H1 (cell line): ENCODE measurements around the gene PCDHA1. TPM values are rescaled to one million over a fixed set of nuclear protein-coding genes. Genes with fewer than 3 reads are reported as not detected.
A peak's percentile ranks its signal among the peaks of the same experiment; 100 is the strongest.

Source experiments
- HDAC2 ChIP-seq, 2 experiments: fragments of 300-600 bp in 1 of 2; sonication (generic) in 1 of 2; IDR thresholded peaks; 2 replicates each; pipeline ENCODE4 v1.6.1; 2011 to 2012; ENCODE audit warnings: low read depth in 2 of 2, low read length in 2 of 2, mild to moderate bottlenecking in 2 of 2, moderate library complexity in 2 of 2, borderline replicate concordance in 1 of 2, inconsistent platforms in 1 of 2
- MAX ChIP-seq: IDR thresholded peaks from 2 replicates; pipeline ENCODE4 v1.6.1; 2012; ENCODE audit warnings: inconsistent platforms
- NANOG ChIP-seq: IDR thresholded peaks from 2 replicates; pipeline ENCODE4 v1.6.1; 2011; ENCODE audit warnings: low read length, low read depth, mild to moderate bottlenecking, inconsistent platforms; ENCODE audit not compliant: insufficient read depth, poor library complexity, severe bottlenecking
- RXRA ChIP-seq: IDR thresholded peaks from 2 replicates; pipeline ENCODE4 v1.6.1; 2011; ENCODE audit warnings: low read depth, mild to moderate bottlenecking, low read length, moderate library complexity; ENCODE audit not compliant: insufficient read depth
- polyA plus RNA-seq, 7 experiments: library from polyadenylated mRNA; depleted of rRNA in 3 of 7; stranded (reverse) in 5 of 7; unstranded in 2 of 7; fragments of >200 nt in 5 of 7; fragments of 200-250 nt in 2 of 7; gene quantifications; 1 replicate in 5 of 7; 2 replicates in 1 of 7; 4 replicates in 1 of 7; pipeline versions ENCODE4 v1.2.1 to v1.2.3, GENCODE V29; 2011 to 2013; ENCODE audit warnings: missing spikeins in 2 of 7, mixed read lengths in 2 of 7
- total RNA-seq: library from RNA; stranded (reverse); fragmentation: NEBNext Ultra II Directional; extraction: Animal tissue kit (Norgen Biotek cat#: 25700); gene quantifications from 2 replicates; pipeline ENCODE4 v1.2.1, GENCODE V29; 2021

The PCDHA1 gene
- total and polyA plus RNA-seq, 2 of the 8 experiments (the other 6 are each of a cell fraction or from before 2014, with no cell fraction given) = 0.23 to 0.50 TPM

DNA sequence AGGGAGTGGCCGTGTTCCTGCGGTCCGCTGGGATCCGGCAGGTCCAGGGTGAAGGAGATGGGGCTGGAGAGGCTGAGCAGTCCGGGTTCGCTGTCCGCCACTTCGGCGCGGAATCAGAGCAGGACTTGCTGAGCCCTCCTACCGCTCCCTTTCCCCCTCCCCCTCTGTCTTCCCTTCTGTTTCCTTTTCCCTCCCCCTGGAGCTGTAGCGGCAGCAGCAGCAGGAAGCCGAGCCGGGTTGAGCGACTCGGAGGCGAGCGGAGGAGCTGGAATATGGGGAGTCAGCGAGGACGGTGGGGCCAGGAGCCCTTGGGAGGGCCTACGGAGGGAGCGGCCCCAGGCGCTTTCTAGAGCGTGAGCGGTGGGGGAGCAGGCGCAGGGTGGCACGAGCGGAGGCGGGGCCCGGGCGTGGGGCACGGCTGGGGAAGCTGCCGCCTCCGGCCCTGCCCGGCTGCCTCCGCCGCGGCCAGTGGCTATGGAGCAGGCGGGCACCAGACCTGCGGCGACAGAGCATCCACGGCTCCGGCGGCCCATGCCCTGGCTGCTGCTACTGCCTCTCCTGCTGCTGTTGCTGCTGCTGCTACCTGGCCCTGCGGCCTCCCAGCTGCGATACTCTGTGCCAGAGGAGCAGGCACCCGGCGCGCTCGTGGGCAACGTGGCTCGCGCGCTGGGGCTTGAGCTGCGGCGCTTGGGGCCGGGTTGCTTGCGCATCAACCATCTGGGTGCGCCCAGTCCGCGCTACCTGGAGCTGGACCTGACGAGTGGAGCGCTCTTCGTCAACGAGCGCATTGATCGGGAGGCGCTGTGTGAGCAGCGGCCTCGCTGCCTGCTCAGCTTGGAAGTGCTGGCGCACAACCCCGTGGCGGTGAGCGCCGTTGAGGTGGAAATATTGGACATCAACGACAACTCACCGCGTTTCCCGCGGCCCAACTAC, 180.6 kb downstream of the PCDHA1 start, which contains the start of gene PCDHAC2 (continued):
- TF ChIP-seq RXRA (no peak), NANOG (no peak), HDAC2 (IDR thresholded peaks at IDR 0.05; ENCODE audit: borderline replicate concordance in 1 of 2, low read depth in 2 of 2, low read length in 2 of 2) (peak in 1 of 2 experiments; percentile 39; a peak in 1 of 4 replicates), MAX (peak; percentile 57)
